Activated CD8-positive, alpha-beta T cell treated with anti-CD3 and anti-CD28 coated beads for 36 hours (primary cell): ENCODE measurements around the gene KIF26B. TPM values are rescaled to one million over a fixed set of nuclear protein-coding genes. Genes with fewer than 3 reads are reported as not detected.

ENCODE experiments used
- ATAC-seq: fragments of 200-7000 bp; cut with Tn5 transposase; one replicate; pipeline ENCODE4 v1.10.0; 2021; ENCODE audit warnings: mild to moderate bottlenecking, moderate library complexity
- CTCF ChIA-PET: fragments of 350-600 bp; sonication (Branson Sonifier 250); formaldehyde crosslinking; loops from one replicate; lab custom pipeline; 2021; ENCODE audit warnings: antibody characterized with exemption; lab: Charles Lee
- POLR2A ChIA-PET: fragments of 350-600 bp; sonication (Branson Sonifier 250); formaldehyde crosslinking; loops from one replicate; lab custom pipeline; 2021; ENCODE audit warnings: antibody characterized with exemption; lab: Charles Lee
- DNase-seq: peaks from one replicate; pipeline ENCODE4 v3.0.0-alpha.2; 2020
- H3K27ac Mint-ChIP-seq: one replicate; pipeline ENCODE4 v1.8.0; 2021; ENCODE audit warnings: mild to moderate bottlenecking, mixed read lengths
- H3K27me3 Mint-ChIP-seq: one replicate; pipeline ENCODE4 v1.8.0; 2021; ENCODE audit warnings: mixed read lengths
- H3K36me3 Mint-ChIP-seq: one replicate; pipeline ENCODE4 v1.8.0; 2021; ENCODE audit warnings: low read depth, mixed read lengths
- H3K4me1 Mint-ChIP-seq: one replicate; pipeline ENCODE4 v1.8.0; 2021; ENCODE audit warnings: low read depth, mixed read lengths
- H3K4me3 Mint-ChIP-seq: one replicate; pipeline ENCODE4 v1.8.0; 2021; ENCODE audit warnings: mild to moderate bottlenecking, moderate library complexity, mixed read lengths
- H3K9me3 Mint-ChIP-seq: one replicate; pipeline ENCODE4 v1.8.0; 2021; ENCODE audit warnings: mixed read lengths
- intact Hi-C: fragments of 100-400 bp; cut with micrococcal nuclease; formaldehyde crosslinking; loops from one replicate; pipeline ENCODE4 v1.10.0; 2022
- total RNA-seq, 2 experiments: library from RNA; stranded (reverse); gene quantifications; one replicate each; pipeline ENCODE4 v1.2.3, GENCODE V29; 2021
- TF ChIP-seq, protein P1 (sequence below): fragments of 200-600 bp; IDR thresholded peaks from one replicate; pipeline ENCODE4 v1.8.0; 2022; ENCODE audit warnings: antibody characterized with exemption, mild to moderate bottlenecking

The KIF26B gene
- total RNA-seq, 2 experiments from 2014 or later = 0.16 TPM

DNA sequence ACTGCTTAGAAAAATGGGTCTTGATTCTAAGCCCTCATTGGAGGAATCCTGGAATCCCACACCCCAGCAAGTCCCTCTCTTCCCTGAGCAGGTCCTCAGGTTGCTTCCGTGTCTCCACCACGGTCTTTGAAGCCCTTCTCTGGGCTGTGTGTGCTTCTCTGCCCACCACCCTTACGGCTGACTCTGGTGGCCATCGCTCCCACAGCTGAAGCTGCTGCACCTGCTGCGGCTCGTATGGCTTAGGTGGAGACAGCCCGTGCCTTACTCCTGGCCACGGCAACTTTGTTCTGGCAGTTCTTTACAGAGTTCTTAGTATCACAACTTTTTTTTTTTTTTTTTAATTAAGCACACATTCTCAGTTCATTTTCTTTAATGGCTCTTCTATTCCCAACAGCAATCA, 10.9 kb upstream of the KIF26B start:
- intact Hi-C loops = no loop called here
- CTCF ChIA-PET = interaction anchor here (1.9 kb wide), 1 partner anchor 12 kb away, joined by 10 read pairs; no protein-coding TSS in a partner anchor
- Mint-ChIP-seq H3K27ac (no peak overlapping the region), H3K9me3 (no peaks in the 10 kb centered on the region), H3K4me1 (no peaks in the 10 kb centered on the region), H3K4me3 (no peak overlapping the region), H3K36me3 (no peaks in the 10 kb centered on the region), H3K27me3 (peaks cover 9% of the 10 kb centered on the region)
- TF ChIP-seq, protein P1, sequence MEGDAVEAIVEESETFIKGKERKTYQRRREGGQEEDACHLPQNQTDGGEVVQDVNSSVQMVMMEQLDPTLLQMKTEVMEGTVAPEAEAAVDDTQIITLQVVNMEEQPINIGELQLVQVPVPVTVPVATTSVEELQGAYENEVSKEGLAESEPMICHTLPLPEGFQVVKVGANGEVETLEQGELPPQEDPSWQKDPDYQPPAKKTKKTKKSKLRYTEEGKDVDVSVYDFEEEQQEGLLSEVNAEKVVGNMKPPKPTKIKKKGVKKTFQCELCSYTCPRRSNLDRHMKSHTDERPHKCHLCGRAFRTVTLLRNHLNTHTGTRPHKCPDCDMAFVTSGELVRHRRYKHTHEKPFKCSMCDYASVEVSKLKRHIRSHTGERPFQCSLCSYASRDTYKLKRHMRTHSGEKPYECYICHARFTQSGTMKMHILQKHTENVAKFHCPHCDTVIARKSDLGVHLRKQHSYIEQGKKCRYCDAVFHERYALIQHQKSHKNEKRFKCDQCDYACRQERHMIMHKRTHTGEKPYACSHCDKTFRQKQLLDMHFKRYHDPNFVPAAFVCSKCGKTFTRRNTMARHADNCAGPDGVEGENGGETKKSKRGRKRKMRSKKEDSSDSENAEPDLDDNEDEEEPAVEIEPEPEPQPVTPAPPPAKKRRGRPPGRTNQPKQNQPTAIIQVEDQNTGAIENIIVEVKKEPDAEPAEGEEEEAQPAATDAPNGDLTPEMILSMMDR = no peak
- DNase-seq = no peak
- ATAC-seq = no peak
- POLR2A ChIA-PET = no interaction called here

GRCh38 chr1:245148069-245148468, 6.7 kb upstream of the KIF26B start:
- no peak overlapping the region for H3K4me3 Mint-ChIP-seq
- DNase-seq (no peak), ATAC-seq (no peak)
- CTCF ChIA-PET = interaction anchor here (1.1 kb wide), 1 partner anchor 9 kb away, joined by 5 read pairs; no protein-coding TSS in a partner anchor
- no peaks in the 10 kb centered on the region for H3K36me3 Mint-ChIP-seq
- intact Hi-C loops = no loop called here
- POLR2A ChIA-PET = no interaction called here
- TF ChIP-seq, protein P1 = no peak
- H3K4me1 Mint-ChIP-seq = peaks cover 1% of the 10 kb centered on the region
- H3K9me3 Mint-ChIP-seq = no peaks in the 10 kb centered on the region
- peaks cover 36% of the 10 kb centered on the region for H3K27me3 Mint-ChIP-seq
- H3K27ac Mint-ChIP-seq = no peak overlapping the region

GRCh38 chr1:245148861-245149260, 5.9 kb upstream of the KIF26B start:
- intact Hi-C loops = no loop called here
- CTCF ChIA-PET = interaction anchor here (0.8 to 1.2 kb wide), 2 partner anchors 69 to 232 kb away, joined by 3 read pairs; no protein-coding TSS in a partner anchor
- Mint-ChIP-seq H3K36me3 (no peaks in the 10 kb centered on the region), H3K27ac (no peak overlapping the region), H3K27me3 (peaks cover 43% of the 10 kb centered on the region), H3K9me3 (no peaks in the 10 kb centered on the region), H3K4me1 (peaks cover 9% of the 10 kb centered on the region), H3K4me3 (no peak overlapping the region)
- POLR2A ChIA-PET = interaction anchor here (0.5 kb wide), 1 partner anchor 27 kb away, joined by 4 read pairs; no protein-coding TSS in a partner anchor
- TF ChIP-seq, protein P1 = no peak
- no peak for ATAC-seq
- no peak for DNase-seq

DNA sequence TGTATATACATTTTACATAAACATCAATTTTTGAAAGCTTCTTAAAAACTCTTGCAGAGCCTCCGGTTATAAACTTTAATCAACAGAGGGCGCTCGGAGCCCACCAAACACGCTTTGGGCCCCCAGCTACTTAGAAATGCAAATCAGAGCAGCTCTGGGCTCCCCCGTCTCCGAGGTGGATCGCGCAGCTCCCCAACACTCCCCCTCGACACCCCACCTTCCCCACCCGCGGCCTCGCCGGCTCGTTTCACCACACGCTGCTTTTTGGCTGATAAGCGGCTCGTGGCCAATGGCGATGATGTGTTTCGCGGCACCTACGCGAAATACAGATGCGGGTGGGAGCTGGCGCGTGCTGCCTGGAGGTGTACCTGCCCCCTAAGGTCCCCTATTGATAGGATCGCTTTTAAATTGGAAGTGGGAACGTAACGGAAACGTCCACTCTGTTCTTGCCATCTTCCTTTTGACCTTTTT, 1.7 kb upstream of the KIF26B start:
- TF ChIP-seq, protein P1 = peak; percentile 80
- Mint-ChIP-seq H3K9me3 (no peaks in the 10 kb centered on the region), H3K4me1 (peaks cover 18% of the 10 kb centered on the region), H3K36me3 (no peaks in the 10 kb centered on the region), H3K27ac (no peak overlapping the region), H3K27me3 (peaks cover 62% of the 10 kb centered on the region), H3K4me3 (peak overlapping the region; percentile 68)
- POLR2A ChIA-PET = no interaction called here
- DNase-seq (peak; percentile 87), ATAC-seq (peak; percentile 43)
- intact Hi-C loops = loop anchor here (2.0 to 5.0 kb wide), 2 partner anchors 226 to 849 kb away; no protein-coding TSS in a partner anchor
- CTCF ChIA-PET = interaction anchor here (0.6 to 2.1 kb wide), 44 partner anchors 11 to 1345 kb away, joined by 3 to 12 read pairs (median 4); no protein-coding TSS in a partner anchor
